Ishikawa (cell line): Measurements from ENCODE around the gene ARMC2.

Experiments
- NFIC ChIP-seq: IDR thresholded peaks from 2 replicates; pipeline ENCODE4 v1.6.1; 2012
- RAD21 ChIP-seq: IDR thresholded peaks from 2 replicates; pipeline ENCODE4 v1.6.1; 2012; ENCODE audit warnings: low read depth

DNA sequence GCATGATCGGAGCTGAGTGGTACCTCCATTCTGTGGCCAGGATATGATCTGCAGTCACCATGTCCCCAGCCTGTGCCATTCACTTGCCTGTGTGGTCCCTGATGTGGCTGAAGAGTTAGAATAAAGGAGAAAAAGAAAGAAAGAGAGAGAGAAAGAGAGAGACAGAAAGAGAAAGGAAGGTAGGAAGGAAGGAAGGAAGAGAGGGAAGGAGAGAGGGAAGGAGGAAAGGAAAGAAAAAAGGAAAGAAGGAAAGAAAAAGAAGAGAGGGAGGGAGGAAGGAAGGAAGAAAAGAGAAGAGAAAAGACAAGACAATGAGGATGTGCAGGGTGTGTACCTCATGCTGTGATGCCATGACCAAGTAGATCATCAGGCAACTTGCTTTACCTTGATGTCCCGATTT lies 22.1 kb downstream of the ARMC2 start:
- TF ChIP-seq RAD21 (no peak), NFIC (no peak)
